Coronary artery (tissue), 2 donors: ENCODE measurements around the gene UVSSA.

Source experiments
- DNase-seq: peaks from one replicate; pipeline ENCODE4 v3.0.0-alpha.2; 2017; ENCODE audit warnings: low spot score
- H3K27ac ChIP-seq, 2 donors: fragments of 200-600 bp; sonication (generic); one replicate each; pipeline ENCODE4 v1.5.1; 2016 to 2019
- H3K4me3 ChIP-seq: fragments of 200-600 bp; sonication (generic); 2 replicates; pipeline ENCODE4 v1.5.1; 2016; ENCODE audit warnings: mild to moderate bottlenecking, moderate library complexity
- TF ChIP-seq, protein P1 (sequence below): fragments of 200-600 bp; sonication (generic); IDR thresholded peaks from one replicate; pipeline ENCODE4 v1.5.1; 2019; ENCODE audit warnings: antibody characterized with exemption

Gene UVSSA

DNA sequence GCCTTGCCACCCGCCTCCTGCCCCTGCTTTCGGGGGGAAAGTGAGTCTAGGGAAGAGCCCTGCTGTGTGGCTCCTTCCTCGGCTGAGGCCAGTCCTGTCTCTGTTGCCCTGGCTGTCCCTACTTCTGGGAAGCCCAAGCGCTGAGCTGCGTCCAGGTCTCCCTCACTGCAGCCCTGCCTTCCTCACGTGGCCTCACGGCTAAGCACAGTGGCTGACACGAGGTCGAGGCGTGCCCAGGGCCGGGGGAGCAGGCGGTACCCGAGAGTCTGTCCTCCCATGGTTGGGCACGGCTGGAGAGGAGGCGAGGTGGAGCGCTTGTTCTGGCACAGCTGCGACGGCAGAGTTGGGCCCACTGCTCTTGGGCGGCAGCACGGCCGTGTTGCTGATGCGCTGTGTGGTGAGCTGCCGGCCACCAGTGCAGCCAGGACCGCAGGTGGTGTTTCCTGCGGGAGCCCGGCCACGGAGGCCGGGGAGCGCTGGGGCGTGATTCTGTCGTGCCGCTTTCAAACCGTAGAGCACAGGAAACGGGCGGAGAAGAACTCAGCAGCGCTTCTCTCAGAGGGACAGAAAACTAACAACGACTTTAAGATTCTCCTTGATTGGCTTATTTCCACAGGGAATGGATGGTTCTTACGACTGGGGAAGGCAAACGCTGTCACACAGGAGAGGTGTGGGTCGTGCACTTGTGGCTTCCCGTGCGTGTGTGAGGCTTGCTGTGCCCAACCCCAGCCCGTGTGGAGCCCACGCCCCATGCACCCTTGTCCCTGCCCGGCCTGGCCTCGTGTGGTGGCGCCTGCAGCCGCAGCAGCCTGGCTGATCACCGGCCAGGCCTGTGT lies 36.0 kb upstream of the UVSSA start:
- peak overlapping the region; percentile 65 for H3K4me3 ChIP-seq
- DNase-seq: no peak
- peak overlapping the region in 1 of 2 donors; percentile 77 for H3K27ac ChIP-seq
- TF ChIP-seq, protein P1, sequence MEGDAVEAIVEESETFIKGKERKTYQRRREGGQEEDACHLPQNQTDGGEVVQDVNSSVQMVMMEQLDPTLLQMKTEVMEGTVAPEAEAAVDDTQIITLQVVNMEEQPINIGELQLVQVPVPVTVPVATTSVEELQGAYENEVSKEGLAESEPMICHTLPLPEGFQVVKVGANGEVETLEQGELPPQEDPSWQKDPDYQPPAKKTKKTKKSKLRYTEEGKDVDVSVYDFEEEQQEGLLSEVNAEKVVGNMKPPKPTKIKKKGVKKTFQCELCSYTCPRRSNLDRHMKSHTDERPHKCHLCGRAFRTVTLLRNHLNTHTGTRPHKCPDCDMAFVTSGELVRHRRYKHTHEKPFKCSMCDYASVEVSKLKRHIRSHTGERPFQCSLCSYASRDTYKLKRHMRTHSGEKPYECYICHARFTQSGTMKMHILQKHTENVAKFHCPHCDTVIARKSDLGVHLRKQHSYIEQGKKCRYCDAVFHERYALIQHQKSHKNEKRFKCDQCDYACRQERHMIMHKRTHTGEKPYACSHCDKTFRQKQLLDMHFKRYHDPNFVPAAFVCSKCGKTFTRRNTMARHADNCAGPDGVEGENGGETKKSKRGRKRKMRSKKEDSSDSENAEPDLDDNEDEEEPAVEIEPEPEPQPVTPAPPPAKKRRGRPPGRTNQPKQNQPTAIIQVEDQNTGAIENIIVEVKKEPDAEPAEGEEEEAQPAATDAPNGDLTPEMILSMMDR: no peak

DNA sequence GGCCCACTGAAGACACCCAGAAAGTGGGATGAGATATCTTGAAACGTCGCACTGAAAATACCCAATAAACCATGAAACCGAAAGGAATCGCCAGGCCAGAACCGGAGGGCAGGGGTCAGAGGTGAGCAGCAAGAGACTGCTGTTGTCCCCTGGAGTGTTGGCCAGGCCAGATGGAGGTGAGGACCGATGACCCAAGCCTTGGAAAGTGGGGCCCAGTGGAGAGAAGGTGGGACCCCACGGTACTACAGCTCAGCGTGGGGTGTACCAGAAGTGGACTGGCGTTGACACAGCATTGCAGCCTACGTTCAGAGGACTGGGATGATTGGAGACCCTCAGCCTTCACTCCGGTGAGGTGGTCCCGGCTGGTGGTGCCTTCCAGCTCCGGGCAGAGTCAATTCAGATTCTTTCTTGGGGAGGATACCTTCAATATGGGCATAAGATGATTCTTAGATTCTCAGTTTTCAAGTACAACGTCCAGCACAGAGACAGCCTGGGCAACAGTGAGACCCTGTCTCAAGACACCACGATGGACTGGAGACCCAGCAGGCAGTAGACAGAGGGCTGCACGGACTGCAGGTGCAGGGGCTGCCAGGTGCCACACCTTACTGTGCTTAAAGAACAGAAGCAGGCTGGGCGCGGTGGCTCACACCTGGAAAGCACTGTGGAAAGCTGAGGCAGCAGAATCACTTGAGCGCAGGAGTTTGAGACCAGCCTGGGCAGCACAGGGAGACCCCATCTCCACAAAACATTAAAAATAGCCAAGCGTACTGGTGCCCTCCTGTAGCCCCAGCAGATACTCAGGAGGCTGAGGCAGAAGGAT lies 34.0 kb upstream of the UVSSA start:
- no peak for DNase-seq
- TF ChIP-seq, protein P1: no peak
- no peak overlapping the region for H3K27ac ChIP-seq
- no peak overlapping the region for H3K4me3 ChIP-seq

DNA sequence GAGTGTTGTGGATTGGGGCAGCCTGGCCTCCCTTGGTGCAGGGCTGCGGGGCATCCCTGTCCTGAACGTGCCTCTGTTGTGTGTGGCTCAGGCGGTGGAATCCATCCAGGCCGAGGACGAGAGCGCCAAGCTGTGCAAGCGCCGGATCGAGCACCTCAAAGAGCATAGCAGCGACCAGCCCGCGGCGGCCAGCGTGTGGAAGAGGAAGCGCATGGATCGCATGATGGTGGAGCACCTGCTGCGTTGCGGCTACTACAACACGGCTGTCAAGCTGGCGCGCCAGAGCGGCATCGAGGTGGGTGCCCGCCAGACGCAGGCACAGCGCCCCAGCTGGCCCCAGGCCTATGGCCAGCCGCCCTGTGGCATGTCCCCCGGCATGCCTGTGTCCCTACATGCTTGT lies 31.7 kb upstream of the UVSSA start:
- TF ChIP-seq, protein P1: no peak
- Histone ChIP-seq H3K4me3 (no peak overlapping the region), H3K27ac (no peak overlapping the region)
- no peak for DNase-seq

DNA sequence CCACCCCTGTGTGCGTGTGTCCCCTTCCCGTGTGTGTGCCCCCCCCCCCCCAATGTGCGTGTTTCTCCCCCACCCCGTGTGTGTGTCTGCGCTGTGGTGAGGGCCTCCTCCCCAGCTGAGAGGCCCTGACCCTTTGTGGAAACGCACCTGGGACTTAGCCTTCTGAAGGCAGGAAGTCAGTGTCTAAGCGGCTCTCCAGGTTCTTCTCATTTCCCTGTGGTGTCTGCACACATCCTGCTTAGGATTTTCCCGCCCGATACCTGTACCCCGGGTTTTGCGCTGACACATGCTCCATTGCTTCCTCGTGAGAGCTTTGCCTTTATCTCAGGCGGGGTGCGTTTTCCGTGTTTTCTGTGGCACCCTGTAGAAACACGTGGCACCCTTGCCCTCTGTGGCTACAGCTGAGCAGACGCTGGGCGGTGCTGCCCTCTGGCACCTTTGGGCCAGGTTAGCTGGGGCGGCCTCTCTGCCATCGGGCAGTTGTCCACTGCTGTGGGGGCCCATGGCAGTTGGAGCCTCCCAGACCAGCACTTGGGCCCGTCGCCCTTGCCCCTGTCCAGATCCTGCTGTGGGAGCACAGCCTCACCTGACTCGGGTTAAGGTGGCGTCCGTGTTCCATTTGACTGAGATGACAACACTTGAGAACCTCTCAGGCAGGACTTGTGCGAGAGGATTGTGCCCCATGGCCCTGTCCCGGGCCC lies 31.0 kb upstream of the UVSSA start:
- DNase-seq: no peak
- TF ChIP-seq, protein P1: no peak
- H3K4me3 ChIP-seq: no peak overlapping the region
- H3K27ac ChIP-seq: no peak overlapping the region

DNA sequence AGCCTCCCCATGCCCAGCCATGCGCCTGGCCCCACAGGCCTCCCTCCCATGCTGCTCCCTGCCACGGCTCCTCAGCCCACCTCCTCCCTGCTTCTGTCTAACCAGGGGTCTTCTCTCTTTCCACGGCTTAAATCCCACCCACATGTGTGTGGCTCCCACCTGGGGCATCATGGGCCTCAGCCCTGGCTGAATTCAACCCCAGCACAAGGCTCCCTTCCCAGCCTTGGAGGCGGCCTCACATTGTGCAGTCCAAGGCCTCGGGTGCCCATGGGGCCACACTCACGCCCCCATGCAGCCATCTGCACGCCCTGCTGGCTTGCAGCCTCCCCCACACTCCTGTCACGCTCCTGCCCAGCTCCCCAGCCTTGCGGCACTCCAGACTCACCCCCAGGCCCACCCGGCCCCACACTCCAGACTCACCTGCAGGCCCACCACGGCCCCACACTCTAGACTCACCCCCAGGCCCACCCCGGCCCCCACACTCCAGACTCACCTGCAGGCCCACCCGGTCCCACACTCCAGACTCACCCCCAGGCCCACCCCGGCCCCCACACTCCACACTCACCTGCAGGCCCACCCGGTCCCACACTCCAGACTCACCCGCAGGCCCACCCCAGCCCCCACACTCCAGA lies 30.4 kb upstream of the UVSSA start:
- DNase-seq: no peak
- Histone ChIP-seq H3K4me3 (no peak overlapping the region), H3K27ac (no peak overlapping the region)
- TF ChIP-seq, protein P1: no peak

DNA sequence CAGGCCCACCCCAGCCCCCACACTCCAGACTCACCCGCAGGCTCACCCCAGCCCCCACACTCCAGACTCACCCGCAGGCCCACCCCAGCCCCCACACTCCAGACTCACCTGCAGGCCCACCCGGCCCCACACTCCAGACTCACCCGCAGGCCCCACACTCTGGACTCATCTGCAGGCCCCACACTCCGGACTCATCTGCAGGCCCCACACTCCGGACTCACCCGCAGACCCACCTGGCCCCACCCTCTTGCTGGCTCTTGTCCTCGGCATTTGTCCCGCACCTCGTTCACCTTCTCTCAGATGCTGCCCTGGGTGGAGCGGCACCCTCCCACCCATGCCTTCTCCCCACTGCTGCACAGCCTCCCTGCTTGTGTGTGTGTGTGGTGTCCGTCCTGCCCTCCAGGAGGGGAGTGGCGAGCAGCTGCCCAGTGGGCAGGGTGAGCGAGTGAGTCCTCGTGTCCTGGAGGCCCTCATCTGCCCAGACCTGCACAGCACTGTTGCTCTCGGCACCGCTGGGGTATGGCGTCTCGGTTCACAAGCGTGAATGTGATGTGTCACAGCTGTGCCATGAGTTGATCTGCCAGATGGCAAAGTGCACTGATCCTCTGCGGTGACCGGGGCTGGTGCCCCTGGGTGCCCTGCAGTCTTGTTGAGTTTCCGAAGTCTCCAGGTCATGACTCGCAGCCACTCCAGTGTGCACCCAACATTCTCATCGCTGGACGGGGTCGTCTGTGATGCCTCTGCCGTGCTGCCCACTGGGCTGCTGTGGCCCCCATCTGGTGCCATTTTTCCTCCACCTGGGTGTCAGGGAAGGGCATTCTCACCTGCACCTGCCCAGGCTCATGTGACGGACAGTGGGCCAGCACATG lies 29.6 kb upstream of the UVSSA start:
- no peak for DNase-seq
- H3K27ac ChIP-seq: no peak overlapping the region
- TF ChIP-seq, protein P1: no peak
- no peak overlapping the region for H3K4me3 ChIP-seq
